ENCODE results near the gene XIRP2.

XIRP2 gene

DNA sequence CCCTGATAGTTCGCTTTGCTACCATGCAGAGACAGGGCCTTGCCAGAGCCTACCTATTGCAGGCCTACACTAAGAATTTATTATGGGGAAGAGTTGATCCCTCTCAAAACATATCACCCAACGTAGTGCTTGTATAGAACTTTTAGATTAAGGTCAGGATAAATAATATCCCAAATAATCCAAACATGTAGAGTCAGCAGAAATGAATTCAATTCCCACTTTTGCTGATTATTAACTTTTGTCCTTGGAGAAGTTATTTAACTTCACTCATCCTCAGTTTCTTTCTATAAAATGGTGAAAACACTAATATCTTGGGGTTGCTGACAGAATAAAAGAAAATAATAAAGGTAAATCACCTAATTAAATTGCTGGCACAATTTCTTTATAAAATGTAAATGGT, 294.1 kb downstream of the XIRP2 start:
- no peaks in the 10 kb centered on the region for H3K4me1 ChIP-seq (ENCODE audit: control insufficient read depth, low read depth, low read length)
- H2AK5ac ChIP-seq (ENCODE audit: low read length), result no peak overlapping the region
- no peak overlapping the region for H3K18ac ChIP-seq (ENCODE audit: low read length)
- peak overlapping the region; percentile 56 for H4K8ac ChIP-seq (ENCODE audit: low read depth, low read length)
- no peak for DNase-seq
- no peak overlapping the region for H3K27ac ChIP-seq (ENCODE audit: low read depth, low read length)
- H2BK120ac ChIP-seq (ENCODE audit: low read depth, low read length), result no peak overlapping the region
- H3K4me3 ChIP-seq (ENCODE audit: low read length), result no peak overlapping the region
- no peak overlapping the region for H3K56ac ChIP-seq (ENCODE audit: low read length)
- WGBS (ENCODE audit: extremely low coverage, insufficient coverage, low lambda C conversion rate), result no CpG with 5 or more reads among the region's 2 CpGs
- H3K9ac ChIP-seq (ENCODE audit: low read length), result no peak overlapping the region
- no peak overlapping the region for H3K4ac ChIP-seq (ENCODE audit: low read depth, low read length)
- no peaks in the 10 kb centered on the region for H3K36me3 ChIP-seq (ENCODE audit: control insufficient read depth, insufficient read depth, low read length)
- H3K79me2 ChIP-seq (ENCODE audit: control insufficient read depth, insufficient read depth, low read length), result no peaks in the 10 kb centered on the region
- no peak overlapping the region for H4K5ac ChIP-seq (ENCODE audit: low read length)
- no peaks in the 10 kb centered on the region for H3K79me1 ChIP-seq (ENCODE audit: low read length)
- no peaks in the 10 kb centered on the region for H3K27me3 ChIP-seq (ENCODE audit: insufficient read depth, low read length, poor library complexity)
- H2BK5ac ChIP-seq (ENCODE audit: low read length), result no peak overlapping the region
- H2BK15ac ChIP-seq (replicated peaks; ENCODE audit: low read depth), result no peak overlapping the region
- H3K23ac ChIP-seq (ENCODE audit: low read length), result no peak overlapping the region
- H3K4me2 ChIP-seq (ENCODE audit: low read length), result no peak overlapping the region

DNA sequence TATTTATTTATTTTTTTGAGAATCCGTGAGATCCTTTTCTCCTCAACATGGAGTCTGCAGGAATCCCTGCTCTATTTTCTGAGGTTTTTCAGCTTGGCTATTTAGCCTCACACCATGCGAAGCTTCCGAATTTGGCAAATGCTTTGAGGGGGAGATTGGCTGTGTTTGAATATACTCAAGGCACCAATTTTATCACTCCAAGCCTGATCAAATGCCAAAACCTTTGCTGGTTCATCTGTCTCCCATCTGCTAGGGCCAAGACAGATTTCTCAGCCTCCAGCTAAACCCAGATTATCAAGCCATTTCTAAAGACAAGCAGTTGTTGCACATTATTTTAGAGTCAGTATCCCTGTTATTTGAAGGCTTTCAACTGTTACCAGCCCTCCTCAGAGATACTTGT, 295.7 kb downstream of the XIRP2 start:
- Histone ChIP-seq H3K79me1 (ENCODE audit: low read length) (no peaks in the 10 kb centered on the region), H2BK120ac (ENCODE audit: low read depth, low read length) (no peak overlapping the region), H3K4ac (ENCODE audit: low read depth, low read length) (no peak overlapping the region), H2BK5ac (ENCODE audit: low read length) (no peak overlapping the region), H4K5ac (ENCODE audit: low read length) (no peak overlapping the region), H2AK5ac (ENCODE audit: low read length) (no peak overlapping the region), H3K4me1 (ENCODE audit: control insufficient read depth, low read depth, low read length) (no peaks in the 10 kb centered on the region), H3K4me2 (ENCODE audit: low read length) (no peak overlapping the region), H3K23ac (ENCODE audit: low read length) (no peak overlapping the region), H3K18ac (ENCODE audit: low read length) (no peak overlapping the region), H3K27ac (ENCODE audit: low read depth, low read length) (no peak overlapping the region), H3K56ac (ENCODE audit: low read length) (no peak overlapping the region), H3K27me3 (ENCODE audit: insufficient read depth, low read length, poor library complexity) (no peaks in the 10 kb centered on the region), H2BK15ac (replicated peaks; ENCODE audit: low read depth) (no peak overlapping the region), H3K79me2 (ENCODE audit: control insufficient read depth, insufficient read depth, low read length) (no peaks in the 10 kb centered on the region), H3K36me3 (ENCODE audit: control insufficient read depth, insufficient read depth, low read length) (no peaks in the 10 kb centered on the region), H4K8ac (ENCODE audit: low read depth, low read length) (no peak overlapping the region), H3K9ac (ENCODE audit: low read length) (no peak overlapping the region), H3K4me3 (ENCODE audit: low read length) (no peak overlapping the region)
- DNase-seq, result no peak
- no CpG with 5 or more reads among the region's 3 CpGs for WGBS (ENCODE audit: extremely low coverage, insufficient coverage, low lambda C conversion rate)

DNA sequence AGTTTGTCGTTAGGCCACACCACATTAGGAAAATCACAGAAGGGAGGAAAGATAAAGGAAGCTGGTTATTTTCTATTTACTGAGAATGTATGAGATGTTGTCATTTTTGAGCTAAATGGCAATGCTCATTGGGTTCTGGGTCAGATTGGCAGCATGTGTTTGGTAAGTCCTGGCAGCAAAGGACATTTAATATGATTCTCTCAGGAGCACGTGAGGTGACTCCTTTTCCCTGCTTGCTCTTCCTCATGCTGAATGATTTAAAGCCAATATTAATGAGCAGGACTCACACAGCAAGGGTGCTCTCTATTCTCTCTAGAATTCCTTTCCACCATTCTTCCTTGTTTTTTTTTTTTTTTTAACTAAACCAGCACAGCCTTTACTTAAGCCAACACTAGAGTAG, 298.2 kb downstream of the XIRP2 start:
- H2AK5ac ChIP-seq (ENCODE audit: low read length), result no peak overlapping the region
- H3K4me3 ChIP-seq (ENCODE audit: low read length), result no peak overlapping the region
- H2BK120ac ChIP-seq (ENCODE audit: low read depth, low read length), result no peak overlapping the region
- H3K4me1 ChIP-seq (ENCODE audit: control insufficient read depth, low read depth, low read length), result no peaks in the 10 kb centered on the region
- no peaks in the 10 kb centered on the region for H3K36me3 ChIP-seq (ENCODE audit: control insufficient read depth, insufficient read depth, low read length)
- H3K9ac ChIP-seq (ENCODE audit: low read length), result no peak overlapping the region
- H3K56ac ChIP-seq (ENCODE audit: low read length), result no peak overlapping the region
- WGBS (ENCODE audit: extremely low coverage, insufficient coverage, low lambda C conversion rate), result no CpG with 5 or more reads among the region's 2 CpGs
- H3K18ac ChIP-seq (ENCODE audit: low read length), result no peak overlapping the region
- no peak overlapping the region for H3K4ac ChIP-seq (ENCODE audit: low read depth, low read length)
- no peak overlapping the region for H4K5ac ChIP-seq (ENCODE audit: low read length)
- H3K79me1 ChIP-seq (ENCODE audit: low read length), result no peaks in the 10 kb centered on the region
- H3K27me3 ChIP-seq (ENCODE audit: insufficient read depth, low read length, poor library complexity), result no peaks in the 10 kb centered on the region
- no peak overlapping the region for H3K23ac ChIP-seq (ENCODE audit: low read length)
- H2BK5ac ChIP-seq (ENCODE audit: low read length), result no peak overlapping the region
- H2BK15ac ChIP-seq (replicated peaks; ENCODE audit: low read depth), result no peak overlapping the region
- H3K27ac ChIP-seq (ENCODE audit: low read depth, low read length), result no peak overlapping the region
- no peak overlapping the region for H4K8ac ChIP-seq (ENCODE audit: low read depth, low read length)
- no peak overlapping the region for H3K4me2 ChIP-seq (ENCODE audit: low read length)
- DNase-seq, result no peak
- no peaks in the 10 kb centered on the region for H3K79me2 ChIP-seq (ENCODE audit: control insufficient read depth, insufficient read depth, low read length)

DNA sequence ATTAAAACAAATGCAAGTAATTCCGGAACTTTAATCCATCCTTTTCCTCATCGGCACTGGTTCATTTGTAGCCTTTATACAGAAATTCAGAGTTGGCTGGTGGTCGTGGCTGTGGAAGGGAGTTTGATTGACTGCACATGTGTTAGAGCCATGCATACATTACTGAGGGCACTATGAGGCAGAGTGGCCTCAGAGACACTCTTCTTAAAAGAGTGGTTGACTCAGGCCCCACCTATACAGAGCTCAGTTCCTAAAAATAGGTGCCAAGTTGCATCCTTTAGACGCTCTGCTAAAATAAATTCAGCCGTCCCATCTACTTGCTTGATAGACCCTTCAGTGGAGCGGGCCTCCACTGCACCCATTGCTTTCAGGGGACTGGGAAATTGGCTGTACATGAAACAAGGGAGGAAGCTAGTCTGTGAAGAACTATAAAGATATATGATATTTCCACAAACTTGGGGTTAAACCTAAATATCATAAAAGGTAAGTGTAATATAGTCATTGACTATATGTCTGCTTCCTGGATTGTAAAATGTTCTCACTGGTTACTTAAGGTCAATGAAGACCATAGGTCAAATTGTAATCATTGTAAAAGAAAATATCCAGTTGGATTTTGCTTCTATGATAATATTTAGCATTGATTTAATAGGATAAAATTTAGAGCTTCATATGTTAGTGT, 298.9 kb downstream of the XIRP2 start:
- no peak overlapping the region for H3K56ac ChIP-seq (ENCODE audit: low read length)
- H2BK15ac ChIP-seq (replicated peaks; ENCODE audit: low read depth), result no peak overlapping the region
- H4K5ac ChIP-seq (ENCODE audit: low read length), result no peak overlapping the region
- H3K4me3 ChIP-seq (ENCODE audit: low read length), result no peak overlapping the region
- H3K4ac ChIP-seq (ENCODE audit: low read depth, low read length), result no peak overlapping the region
- H3K4me2 ChIP-seq (ENCODE audit: low read length), result no peak overlapping the region
- DNase-seq, result no peak
- H3K4me1 ChIP-seq (ENCODE audit: control insufficient read depth, low read depth, low read length), result no peaks in the 10 kb centered on the region
- no peak overlapping the region for H3K9ac ChIP-seq (ENCODE audit: low read length)
- no peaks in the 10 kb centered on the region for H3K79me2 ChIP-seq (ENCODE audit: control insufficient read depth, insufficient read depth, low read length)
- no peaks in the 10 kb centered on the region for H3K79me1 ChIP-seq (ENCODE audit: low read length)
- H3K27ac ChIP-seq (ENCODE audit: low read depth, low read length), result no peak overlapping the region
- no peak overlapping the region for H2BK120ac ChIP-seq (ENCODE audit: low read depth, low read length)
- no CpG with 5 or more reads among the region's 6 CpGs for WGBS (ENCODE audit: extremely low coverage, insufficient coverage, low lambda C conversion rate)
- H2AK5ac ChIP-seq (ENCODE audit: low read length), result no peak overlapping the region
- H3K27me3 ChIP-seq (ENCODE audit: insufficient read depth, low read length, poor library complexity), result no peaks in the 10 kb centered on the region
- H2BK5ac ChIP-seq (ENCODE audit: low read length), result no peak overlapping the region
- no peaks in the 10 kb centered on the region for H3K36me3 ChIP-seq (ENCODE audit: control insufficient read depth, insufficient read depth, low read length)
- H3K18ac ChIP-seq (ENCODE audit: low read length), result no peak overlapping the region
- no peak overlapping the region for H4K8ac ChIP-seq (ENCODE audit: low read depth, low read length)
- H3K23ac ChIP-seq (ENCODE audit: low read length), result no peak overlapping the region

DNA sequence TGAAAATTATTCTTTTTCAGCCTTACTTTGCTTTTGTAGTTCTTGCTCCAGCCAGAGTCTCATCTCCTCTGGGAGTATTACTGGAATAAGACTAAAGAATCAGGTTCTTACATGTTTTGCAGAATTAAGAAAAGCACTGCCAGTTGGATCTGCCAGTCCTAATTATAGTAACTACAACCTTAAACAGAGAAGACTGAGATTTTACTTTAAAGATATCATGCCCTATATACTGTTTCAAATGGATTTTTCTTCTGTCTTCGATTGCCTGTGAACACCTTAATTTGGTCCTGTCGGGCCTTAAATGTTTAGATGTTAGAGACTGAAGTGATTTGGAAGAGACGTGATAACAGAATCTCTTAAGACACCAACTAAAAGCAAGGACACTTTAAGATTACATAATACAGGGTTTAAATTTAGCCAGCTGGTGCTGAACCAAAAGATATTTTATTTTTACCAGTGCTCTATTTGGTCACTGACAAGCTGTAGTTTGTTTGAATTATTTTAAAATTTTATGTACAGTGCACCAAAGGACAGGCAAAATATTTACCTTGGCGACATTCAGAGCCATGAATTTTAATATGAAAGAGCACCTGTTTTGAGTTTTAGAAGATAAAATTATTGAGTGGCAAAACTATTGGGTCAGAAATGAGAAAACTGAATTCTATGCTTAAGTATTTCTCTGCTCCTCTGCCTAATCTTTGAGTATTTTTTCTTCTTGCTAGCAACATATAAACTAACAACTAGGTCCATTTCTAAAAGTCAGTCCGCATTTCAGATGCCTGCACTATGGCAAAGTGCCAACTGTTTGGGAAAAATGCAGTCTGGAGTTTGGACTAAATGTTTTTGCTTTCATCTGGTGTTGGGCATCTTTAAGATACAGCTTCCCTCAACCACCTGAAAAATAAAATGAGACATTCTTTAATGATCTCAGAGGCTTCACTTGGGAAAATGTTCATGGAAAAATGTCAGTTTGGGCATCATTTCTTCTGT, 300.0 kb downstream of the XIRP2 start:
- Histone ChIP-seq H3K27me3 (ENCODE audit: insufficient read depth, low read length, poor library complexity) (no peaks in the 10 kb centered on the region), H3K18ac (ENCODE audit: low read length) (no peak overlapping the region), H3K4me3 (ENCODE audit: low read length) (no peak overlapping the region), H3K56ac (ENCODE audit: low read length) (no peak overlapping the region), H2BK5ac (ENCODE audit: low read length) (no peak overlapping the region), H3K36me3 (ENCODE audit: control insufficient read depth, insufficient read depth, low read length) (no peaks in the 10 kb centered on the region), H3K4ac (ENCODE audit: low read depth, low read length) (no peak overlapping the region), H4K8ac (ENCODE audit: low read depth, low read length) (no peak overlapping the region), H4K5ac (ENCODE audit: low read length) (no peak overlapping the region), H3K23ac (ENCODE audit: low read length) (no peak overlapping the region), H3K27ac (ENCODE audit: low read depth, low read length) (no peak overlapping the region), H3K4me1 (ENCODE audit: control insufficient read depth, low read depth, low read length) (no peaks in the 10 kb centered on the region), H2AK5ac (ENCODE audit: low read length) (no peak overlapping the region), H2BK15ac (replicated peaks; ENCODE audit: low read depth) (no peak overlapping the region), H3K4me2 (ENCODE audit: low read length) (no peak overlapping the region), H3K79me1 (ENCODE audit: low read length) (no peaks in the 10 kb centered on the region), H3K9ac (ENCODE audit: low read length) (no peak overlapping the region), H3K79me2 (ENCODE audit: control insufficient read depth, insufficient read depth, low read length) (no peaks in the 10 kb centered on the region), H2BK120ac (ENCODE audit: low read depth, low read length) (no peak overlapping the region)
- WGBS (ENCODE audit: extremely low coverage, insufficient coverage, low lambda C conversion rate), result no CpG with 5 or more reads among the region's 5 CpGs
- no peak for DNase-seq
